ENCODE measurements around the gene CKM.
"Not testable (repeated sequence)": the region's sequence is repeated elsewhere in the genome, so short reads cannot be mapped to it uniquely, and the experiment has no call there.

Gene CKM

DNA sequence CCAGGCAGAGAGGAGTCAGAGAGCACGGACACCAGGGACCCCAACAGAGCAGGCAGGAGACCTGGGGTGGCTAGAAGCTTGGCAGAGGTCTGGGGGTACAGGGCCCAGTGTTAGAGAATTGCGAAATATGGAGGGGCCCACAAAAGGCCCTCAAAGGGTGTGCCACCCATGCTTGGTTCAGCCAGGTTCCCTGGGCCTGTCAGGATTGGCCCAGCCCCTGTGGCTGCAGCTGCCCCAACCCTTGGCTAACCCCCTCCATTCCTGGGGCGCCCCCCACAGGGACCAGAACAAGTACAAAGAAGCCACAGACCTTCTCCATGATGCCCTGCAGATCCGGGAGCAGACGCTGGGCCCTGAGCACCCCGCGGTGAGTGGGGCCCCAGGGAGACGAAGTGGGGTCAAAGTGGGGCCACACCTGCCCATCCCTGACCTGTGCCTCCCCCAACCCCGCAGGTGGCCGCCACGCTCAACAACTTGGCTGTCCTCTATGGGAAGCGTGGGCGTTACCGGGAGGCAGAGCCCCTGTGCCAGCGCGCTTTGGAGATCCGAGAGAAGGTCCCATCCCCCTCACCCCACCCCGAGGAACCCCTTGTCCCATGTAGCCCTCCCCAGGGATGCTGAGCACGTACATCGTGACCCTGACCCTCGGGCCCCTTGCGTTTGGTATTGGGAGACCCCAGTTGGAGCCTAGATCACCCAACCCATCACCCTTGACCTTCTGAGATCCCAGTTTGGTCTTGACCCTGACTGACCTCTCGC, 25.9 kb upstream of the CKM start:
- DNase-seq = no peak

GRCh38 chr19:45347570-45348366, 25.1 kb upstream of the CKM start:
- no peak for DNase-seq

GRCh38 chr19:45346449-45346848, 23.8 kb upstream of the CKM start:
- DNase-seq = no peak

DNA sequence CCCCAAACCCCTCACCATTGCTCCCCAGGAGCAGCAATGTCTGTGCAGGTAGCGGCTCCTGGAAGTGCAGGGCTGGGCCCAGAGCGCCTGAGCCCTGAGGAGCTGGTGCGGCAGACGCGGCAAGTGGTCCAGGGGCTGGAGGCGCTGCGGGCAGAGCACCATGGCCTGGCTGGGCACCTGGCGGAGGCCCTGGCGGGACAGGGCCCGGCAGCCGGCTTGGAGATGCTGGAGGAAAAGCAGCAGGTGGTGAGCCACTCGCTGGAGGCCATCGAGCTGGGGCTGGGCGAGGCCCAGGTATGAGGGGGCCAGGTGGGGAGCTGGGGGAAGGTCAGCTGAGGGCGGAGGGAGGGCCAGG, 22.8 kb upstream of the CKM start:
- no peak for DNase-seq

DNA sequence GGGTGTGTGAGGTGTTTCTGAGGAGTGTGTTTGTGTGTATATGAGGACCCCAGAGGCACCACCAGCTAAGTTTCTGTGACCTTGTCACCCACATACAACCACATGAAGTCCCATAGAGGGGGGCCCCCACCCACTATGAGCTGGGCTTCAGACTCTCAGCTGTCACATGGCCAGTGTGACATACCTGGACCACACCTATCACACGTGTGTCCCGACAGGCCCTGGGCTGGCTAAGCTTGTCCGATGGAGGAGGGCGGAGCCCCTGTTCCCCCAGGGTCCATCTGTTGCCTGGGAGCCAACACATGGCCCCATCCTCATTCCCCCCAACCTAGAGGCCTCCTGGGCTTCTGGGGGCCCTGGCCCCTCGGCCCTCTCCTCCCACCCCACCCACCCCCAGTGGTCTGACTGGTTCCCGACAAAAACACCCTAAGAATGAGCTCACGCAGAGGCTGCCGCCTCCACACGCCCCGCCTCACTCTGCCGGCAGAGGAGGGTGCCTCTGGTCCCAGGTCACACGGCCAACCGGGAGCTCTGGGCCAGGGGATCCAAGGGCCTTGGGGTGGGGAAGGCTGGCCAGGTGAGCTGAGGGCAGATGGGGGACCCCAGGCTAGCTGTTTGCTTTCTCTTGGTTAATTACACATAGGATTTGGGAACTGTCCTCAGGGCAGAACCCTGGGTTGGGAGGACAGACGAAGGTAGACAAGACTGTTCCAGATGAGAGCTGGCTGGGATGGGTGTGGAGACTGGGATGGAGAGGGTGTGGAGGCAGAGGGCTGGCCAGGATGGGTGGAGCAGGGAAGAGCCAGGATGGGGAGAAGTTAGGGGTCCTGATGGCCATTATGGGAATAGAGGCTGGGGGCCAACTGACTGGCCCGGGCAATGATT, 22.2 kb upstream of the CKM start:
- no peak for DNase-seq

DNA sequence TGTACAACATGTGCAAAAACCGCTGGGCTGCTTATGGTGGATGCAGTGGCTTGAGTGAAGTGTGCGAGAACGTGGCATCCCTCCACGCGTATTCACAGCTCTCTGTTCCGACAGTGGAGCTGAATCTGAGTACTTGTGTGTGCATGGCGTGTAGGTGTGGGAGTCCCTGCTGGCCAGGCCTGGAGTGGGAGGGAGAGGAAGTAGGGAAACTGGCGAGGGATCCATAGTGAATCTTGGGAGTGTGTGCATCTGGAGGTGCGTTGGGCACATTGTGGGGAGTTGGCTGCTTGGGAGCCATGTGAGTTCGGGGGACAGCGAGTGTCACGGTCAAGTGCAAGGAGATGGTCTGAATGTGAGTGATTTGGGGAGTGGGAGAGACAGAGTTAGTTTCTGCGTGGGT, 20.2 kb upstream of the CKM start:
- DNase-seq = no peak

DNA sequence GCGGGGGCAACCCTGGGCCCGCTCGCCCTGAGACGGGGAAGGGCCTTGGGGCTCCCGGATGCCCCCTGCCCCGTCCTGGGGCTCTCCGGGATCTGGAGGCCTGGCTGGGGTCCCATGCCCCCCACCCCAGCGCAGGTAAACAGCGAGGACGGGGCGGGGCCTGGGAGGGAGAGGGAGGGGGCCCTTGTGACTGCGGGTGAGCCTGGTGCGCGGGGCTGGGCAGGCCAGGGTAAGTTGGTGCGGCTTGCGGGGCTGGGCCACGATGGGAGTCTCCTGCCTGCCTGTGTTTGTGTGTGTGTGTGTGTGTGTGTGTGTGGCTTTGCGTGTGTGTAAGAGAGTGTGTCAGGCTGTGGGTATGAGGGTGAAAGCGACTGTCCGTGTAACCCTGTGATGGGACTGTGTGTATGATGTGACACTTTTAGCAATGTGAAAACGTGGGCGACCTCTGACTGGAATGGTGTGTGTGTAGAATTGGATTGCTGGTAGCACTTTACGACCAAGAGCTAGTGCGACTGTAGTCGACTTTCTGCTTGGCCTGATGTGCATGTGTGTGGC, 18.3 kb upstream of the CKM start:
- DNase-seq = no peak

DNA sequence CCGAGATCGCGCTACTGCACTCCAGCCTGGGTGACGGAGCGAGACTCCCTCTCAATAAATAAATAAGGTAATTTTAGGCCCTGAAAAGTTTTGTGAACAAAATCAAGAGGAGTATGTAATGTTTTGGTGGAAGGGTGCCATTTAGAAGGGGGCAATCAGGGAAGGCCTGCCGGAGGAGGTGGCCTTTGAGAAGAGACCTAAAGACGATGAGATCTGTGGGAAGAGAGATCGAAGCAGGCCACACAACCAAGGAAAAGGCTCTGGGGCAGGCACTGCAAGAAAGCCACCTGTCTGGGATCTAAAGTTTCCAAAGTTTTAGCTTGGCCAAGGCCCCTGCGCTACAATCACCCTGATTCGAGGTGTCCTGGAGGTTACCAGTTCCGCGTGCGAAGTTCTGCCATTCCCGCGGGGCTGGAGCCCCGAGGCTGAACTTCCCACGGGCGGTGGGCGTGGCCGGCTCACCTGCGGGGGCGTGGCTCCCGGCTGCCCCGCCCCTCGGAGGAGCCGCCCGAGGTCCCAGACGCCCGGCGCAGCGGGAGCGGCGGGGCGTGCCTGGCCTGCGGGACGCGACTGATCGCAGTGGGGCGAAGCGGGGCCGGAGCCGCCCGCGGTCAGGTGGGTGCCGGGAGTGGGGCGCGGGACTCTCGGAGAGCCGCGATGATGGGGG, 17.7 kb upstream of the CKM start, which contains the start of gene KLC3:
KLC3 (plus strand) TSS at position 519 of the 667 bp plus-strand sequence. CDS start 4,792 bp downstream, outside the sequence.
- DNase-seq = no peak

DNA sequence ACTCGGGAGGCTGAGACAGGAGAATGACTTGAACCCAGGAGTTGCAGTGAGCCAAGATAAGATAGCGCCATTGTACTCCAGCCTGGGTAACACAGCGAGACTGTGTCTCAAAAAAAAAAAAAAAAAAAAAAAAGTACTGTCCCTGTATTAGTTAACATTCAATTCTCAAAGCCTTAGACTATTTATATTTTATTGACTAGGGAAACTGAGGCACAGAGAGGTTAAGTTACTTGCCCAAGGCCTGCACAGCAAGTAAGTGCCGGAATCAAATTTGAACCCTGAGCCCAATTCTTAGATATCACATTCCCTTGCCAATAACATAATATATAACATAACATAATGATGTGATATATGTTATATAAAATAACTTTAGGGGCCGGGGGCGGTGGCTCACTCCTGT, 17.0 kb upstream of the CKM start:
- no peak for DNase-seq

GRCh38 chr19:45336696-45337251, 14.1 kb upstream of the CKM start:
- no peak for DNase-seq

DNA sequence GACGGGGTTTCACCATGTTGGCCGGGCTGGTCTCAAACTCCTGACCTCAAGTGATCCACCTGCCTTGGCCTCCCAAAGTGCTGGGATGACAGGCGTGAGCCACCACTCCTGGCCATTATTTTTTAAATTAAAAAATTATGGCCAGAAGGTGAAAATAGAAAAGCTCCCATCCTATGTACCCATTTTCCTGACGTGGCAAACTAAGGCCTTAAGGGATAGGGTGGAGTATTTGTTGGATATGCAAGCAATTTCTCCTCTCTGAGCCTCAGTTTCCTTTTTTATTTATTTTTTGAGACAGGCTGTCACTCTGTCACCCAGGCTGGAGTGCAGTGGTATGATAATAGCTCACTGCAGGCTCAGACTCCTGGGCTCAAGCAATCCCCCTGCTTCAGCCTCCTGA, 12.2 kb upstream of the CKM start:
- DNase-seq = not testable (repeated sequence)

- DNase-seq = no peak
Observed at GRCh38 chr19:45333609-45334303, 11.1 kb upstream of the CKM start.

- DNase-seq = no peak
Observed at GRCh38 chr19:45331411-45331810, 8.7 kb upstream of the CKM start.

GRCh38 chr19:45327404-45328143, 4.9 kb upstream of the CKM start:
- no peak for DNase-seq

DNA sequence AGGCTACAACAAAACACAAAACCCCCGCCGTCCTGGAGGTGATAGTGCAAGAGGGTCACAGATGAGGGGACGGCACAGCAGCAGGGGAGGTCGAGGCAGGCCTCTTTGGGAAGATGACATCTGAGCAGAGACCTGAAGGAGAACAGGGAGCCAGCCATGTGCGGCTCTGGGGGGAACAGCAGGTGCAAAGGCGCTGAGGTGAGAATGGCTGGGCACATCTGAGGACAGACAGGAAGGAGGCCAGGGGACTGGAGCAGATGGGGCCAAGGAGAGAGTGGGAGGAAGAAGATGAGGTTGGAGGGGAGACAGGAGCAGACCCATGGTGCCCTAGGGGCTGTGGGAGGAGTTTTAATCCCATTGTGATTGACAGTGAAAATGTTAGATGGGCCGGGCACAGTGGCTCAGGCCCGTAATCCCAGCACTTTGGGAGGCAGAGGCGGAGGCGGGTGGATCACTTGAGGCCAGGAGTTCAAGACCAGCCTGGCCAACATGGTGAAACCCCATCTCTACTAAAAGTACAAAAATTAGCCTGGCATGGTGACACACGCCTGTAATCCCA, 1.8 kb upstream of the CKM start:
- DNase-seq = no peak

GRCh38 chr19:45323671-45324081, 1.0 kb upstream of the CKM start:
- DNase-seq = no peak

- DNase-seq = no peak
Observed at GRCh38 chr19:45322311-45322710, 364 bp downstream of the CKM start.

GRCh38 chr19:45321848-45322247, 827 bp downstream of the CKM start:
- DNase-seq = no peak

DNA sequence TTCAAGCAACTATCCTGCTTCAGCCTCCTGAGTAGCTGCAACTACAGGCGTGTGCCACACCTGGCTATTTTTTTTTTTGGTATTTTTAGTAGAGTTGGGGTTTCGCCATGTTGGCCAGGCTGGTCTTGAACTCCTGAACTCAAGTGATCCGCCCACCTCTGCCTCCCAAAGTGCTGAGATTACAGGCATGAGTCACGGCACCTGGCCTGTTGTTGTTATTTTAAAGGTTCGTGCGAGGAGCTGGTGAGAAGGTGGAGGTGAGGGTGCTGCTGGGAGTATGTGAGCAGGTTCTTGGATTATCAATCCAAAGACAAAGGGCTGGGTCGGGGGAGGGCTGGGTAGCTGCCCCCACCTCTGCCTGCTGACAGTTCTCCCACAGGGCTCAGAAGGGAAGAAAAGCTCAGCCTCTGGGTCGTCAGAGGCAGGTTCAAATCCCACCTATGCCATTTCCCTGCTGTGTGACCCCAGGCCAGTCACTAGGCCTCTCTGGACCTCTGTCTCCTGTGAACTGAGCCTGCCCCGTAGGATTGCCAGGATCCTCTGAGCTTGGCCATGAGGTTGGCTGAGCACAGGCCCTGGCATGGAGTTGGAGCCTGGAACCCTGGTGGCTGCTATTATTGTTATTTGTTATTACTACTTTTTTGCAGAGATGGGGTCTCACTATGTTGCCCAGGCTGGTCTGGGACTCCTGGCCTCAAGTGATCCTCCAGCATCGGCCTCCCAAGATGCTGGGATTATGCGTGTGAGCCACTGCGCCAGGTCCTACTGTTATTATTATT, 1.5 kb downstream of the CKM start:
- DNase-seq = no peak

DNA sequence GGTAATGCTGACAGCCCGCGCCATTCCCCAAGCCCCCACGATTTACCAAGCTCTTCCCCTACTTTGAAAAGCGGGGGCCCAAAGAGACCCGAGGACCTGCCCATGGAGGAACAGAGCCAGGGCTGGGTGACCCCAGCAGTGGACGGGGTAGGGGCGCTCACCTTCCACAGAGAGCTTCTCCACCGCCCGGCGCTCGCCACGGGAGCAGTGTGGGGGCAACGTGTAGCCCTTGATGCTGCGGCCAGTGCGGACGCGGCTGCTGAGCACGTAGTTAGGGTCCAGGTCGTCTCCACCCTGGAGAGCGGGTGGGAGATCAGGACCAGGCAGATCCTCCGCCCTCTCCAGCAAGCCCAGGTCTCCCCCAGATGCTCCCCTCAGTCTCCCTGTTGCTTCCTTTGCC, 7.4 kb downstream of the CKM start:
- DNase-seq = no peak
